Astrocyte (in vitro differentiated cells and primary cell): Measurements from ENCODE around the gene ACOT11.

ENCODE experiments used
- CTCF ChIP-seq: IDR thresholded peaks from 2 replicates; pipeline ENCODE4 v1.5.1; 2011; ENCODE audit warnings: low read depth, mild to moderate bottlenecking, inconsistent platforms, low read length, moderate library complexity; ENCODE audit not compliant: insufficient read depth
- EZH2 ChIP-seq: IDR thresholded peaks from 2 replicates; pipeline ENCODE4 v1.6.1; 2012; ENCODE audit warnings: mild to moderate bottlenecking, low read length, inconsistent platforms; ENCODE audit not compliant: insufficient read depth

GRCh38 chr1:54569339-54569738 is 21.3 kb downstream of the ACOT11 start:
- TF ChIP-seq CTCF (no peak), EZH2 (no peak)
